ENCODE data around the gene SEPTIN8.

DNA sequence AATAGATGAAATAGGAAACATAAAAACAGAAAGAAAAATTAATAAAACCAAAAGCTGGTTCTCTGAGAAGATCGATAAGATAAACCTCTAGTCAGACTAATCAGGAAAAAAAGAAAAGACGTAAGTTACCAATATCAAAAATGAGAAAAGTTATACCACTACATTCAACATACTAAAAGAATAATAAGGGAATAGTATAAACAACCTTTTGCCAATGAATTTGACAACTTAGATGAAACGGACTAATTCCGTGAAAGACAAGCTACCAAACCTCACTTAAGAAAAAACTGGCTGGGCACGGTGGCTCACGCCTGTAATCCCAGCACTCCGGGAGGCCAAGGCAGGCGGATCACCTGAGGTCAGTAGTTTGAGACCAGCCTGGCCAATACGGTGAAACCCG lies 47.1 kb downstream of the SEPTIN8 start:
- TF ChIP-seq, protein P1, sequence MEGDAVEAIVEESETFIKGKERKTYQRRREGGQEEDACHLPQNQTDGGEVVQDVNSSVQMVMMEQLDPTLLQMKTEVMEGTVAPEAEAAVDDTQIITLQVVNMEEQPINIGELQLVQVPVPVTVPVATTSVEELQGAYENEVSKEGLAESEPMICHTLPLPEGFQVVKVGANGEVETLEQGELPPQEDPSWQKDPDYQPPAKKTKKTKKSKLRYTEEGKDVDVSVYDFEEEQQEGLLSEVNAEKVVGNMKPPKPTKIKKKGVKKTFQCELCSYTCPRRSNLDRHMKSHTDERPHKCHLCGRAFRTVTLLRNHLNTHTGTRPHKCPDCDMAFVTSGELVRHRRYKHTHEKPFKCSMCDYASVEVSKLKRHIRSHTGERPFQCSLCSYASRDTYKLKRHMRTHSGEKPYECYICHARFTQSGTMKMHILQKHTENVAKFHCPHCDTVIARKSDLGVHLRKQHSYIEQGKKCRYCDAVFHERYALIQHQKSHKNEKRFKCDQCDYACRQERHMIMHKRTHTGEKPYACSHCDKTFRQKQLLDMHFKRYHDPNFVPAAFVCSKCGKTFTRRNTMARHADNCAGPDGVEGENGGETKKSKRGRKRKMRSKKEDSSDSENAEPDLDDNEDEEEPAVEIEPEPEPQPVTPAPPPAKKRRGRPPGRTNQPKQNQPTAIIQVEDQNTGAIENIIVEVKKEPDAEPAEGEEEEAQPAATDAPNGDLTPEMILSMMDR (conservative IDR thresholded peaks at IDR 0.05), result no peak
- no peak for TF ChIP-seq EZH2 (IDR thresholded peaks at IDR 0.05; ENCODE audit: low read depth)

Data from PC-9 (cell line).